LHCN-M2 (cell line): ENCODE measurements around the gene XKR3. TPM values are rescaled to one million over a fixed set of nuclear protein-coding genes. Genes with fewer than 3 reads are reported as not detected.
"Not testable (repeated sequence)": the region's sequence is repeated elsewhere in the genome, so short reads cannot be mapped to it uniquely, and the experiment has no call there.

Experiments used
- DNase-seq: peaks from one replicate; pipeline ENCODE4 v3.0.0-alpha.2; 2012; ENCODE audit warnings: low read depth
- total RNA-seq: library from RNA; depleted of rRNA; stranded (reverse); fragments of >200 nt; gene quantifications from 2 replicates; pipeline ENCODE4 v1.2.3, GENCODE V29; 2014; rRNA removed

XKR3 gene
- total RNA-seq, 1 experiment from 2014 or later: not detected

GRCh38 chr22:16748160-16748929, 76.9 kb downstream of the XKR3 start:
- not testable (repeated sequence) for DNase-seq

GRCh38 chr22:16747266-16748159, 77.7 kb downstream of the XKR3 start:
- DNase-seq: not testable (repeated sequence)

- not testable (repeated sequence) for DNase-seq
Measured at GRCh38 chr22:16734271-16734670, 90.9 kb downstream of the XKR3 start.

Other genes with a start within 250 kb of the XKR3 start
- not detected in 2 replicates for gene CCT8L2, start 232.6 kb downstream of the XKR3 start, total RNA-seq
- not detected in 2 replicates for gene GAB4, start 182.8 kb upstream of the XKR3 start, total RNA-seq